Activated CD4-positive, alpha-beta T cell treated with anti-CD3 and anti-CD28 coated beads, Interleukin-2, amount 50 U/mL, for 4 hours (primary cell): ENCODE results near the gene CCNY.
"Not testable (repeated sequence)": the region's sequence is repeated elsewhere in the genome, so short reads cannot be mapped to it uniquely, and the experiment has no call there.

Source experiments
- DNase-seq, 2 experiments: peaks; one replicate each; pipeline ENCODE4 v3.0.0-alpha.2; 2020

CCNY gene

DNA sequence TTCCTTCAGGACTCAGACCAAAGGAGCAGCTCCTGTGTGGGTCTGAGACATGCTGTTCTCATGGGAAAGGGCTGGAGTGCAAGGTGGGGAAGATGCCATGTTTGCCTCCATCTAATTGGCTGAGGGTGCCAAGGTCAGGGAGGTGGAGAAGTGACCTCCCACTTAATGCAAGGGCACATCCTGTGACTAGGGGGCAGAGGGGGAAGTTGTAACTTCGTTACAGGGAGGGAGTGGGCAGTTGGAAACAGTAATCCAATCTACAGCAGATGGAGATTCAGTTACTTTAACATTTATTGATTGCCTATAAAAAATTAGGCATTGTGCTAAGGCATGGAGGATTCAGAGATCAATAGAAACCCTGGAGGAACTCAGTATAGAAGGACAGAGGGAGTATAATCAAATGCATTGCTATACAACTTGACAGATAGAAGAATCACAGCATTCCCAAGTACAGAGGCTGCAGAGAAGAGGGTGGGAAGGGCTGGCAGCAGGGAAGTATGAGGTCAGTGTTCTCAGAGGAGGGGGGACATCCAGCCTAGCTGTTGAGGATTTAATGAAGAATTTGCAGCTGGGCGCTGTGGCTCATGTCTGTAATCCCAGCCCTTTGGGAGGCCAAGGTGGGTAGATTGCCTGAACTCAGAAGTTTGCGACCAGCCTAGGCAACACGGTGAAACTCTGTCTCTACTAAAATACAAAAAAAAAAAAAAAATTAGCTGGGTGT lies 75.9 kb downstream of the CCNY start:
- DNase-seq, result no peak

DNA sequence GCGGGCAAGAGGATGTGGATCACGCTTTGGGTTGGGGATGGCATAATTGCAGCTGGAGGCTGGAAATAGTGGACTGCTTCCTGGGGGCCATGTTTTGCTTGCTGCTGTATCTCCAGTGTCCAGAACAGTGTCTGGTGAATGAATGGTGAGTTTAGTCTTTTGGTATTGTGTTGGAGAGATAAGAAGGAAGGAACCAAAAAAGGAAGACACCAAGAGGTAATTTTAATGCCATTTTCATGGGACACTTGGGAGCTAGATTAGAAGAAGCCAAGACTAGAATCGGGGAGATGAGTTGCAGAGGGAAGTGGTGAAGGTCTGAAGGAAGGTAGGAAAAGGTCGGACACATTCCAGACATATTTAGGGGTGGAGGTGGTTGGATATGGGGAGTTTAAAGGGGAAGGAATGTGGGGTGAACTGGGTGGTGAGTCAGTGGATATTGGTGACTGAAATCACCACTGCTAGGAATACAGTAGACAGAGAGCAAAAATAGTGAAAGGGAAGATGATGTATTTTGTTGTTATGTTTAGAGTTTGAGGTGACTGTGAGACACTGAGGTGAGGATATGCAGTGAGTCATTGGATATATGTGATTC lies 76.7 kb downstream of the CCNY start:
- DNase-seq, result no peak

DNA sequence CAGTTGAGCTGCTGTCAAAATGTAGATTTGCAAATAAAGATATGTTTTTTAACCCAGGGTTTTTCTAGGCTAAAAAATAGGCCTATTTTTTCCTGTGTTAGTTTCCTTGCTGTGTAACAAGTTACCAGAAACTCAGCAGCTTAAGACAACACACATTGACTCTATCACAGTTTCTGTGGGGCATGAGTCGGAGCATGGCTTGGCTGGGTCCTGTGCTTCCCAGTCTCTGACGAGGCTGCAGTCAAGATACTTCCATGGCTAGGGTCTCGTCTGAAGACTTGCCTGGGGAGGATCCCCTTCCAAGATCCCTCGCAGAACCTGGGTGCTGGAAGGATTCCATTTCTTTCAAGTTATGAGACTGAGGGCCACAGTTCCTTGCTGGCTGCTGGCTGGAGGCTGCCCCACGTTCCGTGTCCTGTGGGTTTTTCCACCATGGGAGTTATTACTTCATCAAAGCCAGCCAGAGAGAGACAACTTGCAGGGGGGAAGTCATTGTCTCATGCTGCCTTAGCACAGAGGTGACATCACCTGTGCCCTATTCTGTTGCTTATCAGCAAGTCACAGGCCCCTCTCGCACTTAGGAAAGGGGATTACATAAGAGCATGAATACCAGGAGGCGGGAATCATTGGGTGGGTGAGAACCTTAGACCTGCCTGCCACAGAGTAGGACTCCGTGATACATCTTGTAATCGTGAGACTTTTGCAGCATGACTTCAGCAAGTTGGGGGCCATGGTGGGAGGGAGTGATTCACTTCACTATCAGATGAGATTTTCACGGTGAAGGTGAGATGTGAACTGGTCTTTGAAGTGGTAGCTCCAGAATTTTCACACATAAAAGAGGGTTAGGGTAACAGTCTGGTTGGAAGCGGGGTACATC lies 77.9 kb downstream of the CCNY start:
- peak; percentile 9 to 27 for DNase-seq

DNA sequence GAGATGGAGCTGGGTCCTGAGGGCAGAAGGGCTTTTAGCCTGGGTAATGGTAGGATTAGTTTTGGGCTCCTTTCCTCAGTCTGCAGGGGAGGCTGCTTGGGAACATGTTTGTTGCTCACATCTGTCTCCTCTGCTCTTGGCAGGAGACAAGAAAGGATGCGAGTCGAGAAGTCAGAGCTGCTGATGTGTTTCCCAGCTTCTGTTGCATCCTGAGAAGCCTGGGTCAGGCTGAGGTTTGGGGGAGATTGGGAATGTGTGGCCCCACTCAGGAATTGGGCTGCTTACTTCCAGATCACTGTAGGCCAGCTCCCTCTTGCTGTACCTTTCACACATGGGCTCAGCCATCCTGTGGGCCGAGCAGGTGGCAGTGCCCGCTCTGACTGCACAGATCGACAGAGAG lies 79.2 kb downstream of the CCNY start:
- no peak for DNase-seq

DNA sequence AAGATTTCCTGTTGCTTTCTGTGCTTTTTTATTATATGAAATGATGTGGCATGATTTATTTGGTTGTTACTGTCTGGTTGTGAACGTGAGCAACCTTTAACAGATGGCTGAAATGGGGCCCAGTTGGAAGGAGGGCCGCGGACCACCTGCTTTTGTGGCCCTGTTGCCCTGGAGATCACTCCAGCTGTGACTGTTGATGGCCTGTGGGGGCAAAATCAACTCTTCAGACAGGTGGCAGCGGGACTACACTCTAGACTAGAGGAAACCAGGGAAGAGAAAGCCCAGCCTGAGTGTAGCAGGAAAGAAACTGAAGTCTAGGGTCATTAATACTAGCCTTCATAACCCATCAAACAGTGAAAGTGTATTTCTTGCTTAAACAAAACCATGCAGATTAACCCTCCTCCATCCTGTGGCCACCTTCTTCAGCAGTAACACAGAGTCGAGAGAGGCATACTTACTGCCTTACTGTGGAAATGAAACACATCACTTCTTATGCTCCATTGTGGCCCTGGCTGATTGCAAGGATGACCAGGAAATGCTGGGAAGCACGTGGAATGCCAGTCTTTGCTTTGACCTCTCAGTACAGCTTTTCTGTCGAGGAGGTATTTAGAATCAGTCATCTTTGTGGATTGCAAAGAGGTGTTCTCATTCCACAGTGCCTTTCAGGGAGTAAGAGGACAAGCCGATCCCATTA lies 80.5 kb downstream of the CCNY start:
- DNase-seq, result no peak

DNA sequence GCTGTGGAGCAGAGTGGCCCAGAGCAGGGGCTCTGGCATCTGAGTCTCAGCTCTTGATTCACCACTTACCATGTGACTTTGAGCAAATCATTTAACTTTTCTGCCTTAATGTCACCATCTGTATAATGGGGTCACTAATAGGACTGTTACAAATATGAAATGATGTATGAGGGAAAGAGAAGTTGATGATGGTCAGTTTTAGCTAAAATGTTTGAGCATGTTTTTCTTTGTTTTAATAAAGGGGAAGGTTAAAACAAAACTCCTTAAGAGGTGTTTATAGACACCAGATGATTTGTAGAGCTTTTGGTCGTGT lies 81.0 kb downstream of the CCNY start:
- DNase-seq, result no peak

DNA sequence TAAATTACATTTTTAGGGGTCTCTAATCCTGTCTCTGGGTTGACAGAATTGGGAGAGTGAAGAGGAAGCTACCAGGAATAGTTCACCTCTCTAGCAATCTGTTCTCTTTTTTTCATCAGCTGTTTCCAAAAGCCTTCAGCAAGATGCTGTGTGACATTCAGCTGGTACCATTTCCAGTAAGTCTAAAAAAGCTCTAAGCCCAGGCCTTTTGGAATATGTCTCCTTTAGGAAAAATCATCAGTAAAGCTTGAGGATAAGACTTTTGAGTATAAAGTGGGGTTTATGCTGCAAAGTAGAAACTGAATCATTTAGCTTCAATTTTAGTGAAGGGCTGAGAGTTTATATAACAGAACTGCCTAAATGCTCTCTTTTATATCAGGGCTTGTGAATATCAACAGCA lies 81.5 kb downstream of the CCNY start:
- no peak for DNase-seq

DNA sequence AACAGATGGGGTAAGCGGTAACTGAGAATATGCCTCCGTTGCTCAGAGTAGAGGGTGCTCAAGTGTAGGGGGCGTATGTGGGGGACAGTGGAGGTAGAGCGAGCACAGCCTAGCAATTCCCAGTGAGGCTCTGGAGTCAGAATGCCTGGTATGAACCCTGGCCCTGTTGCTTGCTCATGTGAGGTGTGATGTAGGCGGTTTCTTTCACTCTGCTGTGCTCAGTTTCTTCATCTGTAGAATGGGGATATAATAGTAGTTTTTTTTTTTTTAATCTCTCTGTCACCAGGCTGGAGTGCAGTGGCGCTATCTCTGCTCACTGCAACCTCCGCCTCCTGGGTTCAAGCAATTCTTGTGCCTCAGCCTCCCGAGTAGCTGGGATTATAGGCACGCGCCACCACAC lies 82.3 kb downstream of the CCNY start:
- DNase-seq, result not testable (repeated sequence)

DNA sequence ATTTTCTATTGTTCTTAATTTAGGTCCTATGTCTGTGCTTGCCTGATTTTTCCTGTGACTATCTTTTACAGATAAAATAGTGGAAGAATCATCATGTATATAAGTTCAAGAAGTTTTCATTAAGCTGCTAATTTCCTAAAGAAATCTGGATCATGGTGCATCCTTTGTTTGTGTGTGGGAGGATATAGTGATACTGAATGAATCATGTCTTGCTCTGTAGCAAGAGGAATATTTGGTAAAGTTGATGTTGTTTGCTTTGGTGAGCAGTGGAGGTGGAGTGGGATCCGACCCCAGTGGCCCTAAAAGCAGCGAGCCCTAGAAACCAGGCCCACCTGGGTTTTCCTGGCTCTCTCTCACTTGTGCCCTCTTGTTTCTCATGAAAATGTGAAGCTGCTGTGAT lies 83.7 kb downstream of the CCNY start:
- DNase-seq, result no peak

DNA sequence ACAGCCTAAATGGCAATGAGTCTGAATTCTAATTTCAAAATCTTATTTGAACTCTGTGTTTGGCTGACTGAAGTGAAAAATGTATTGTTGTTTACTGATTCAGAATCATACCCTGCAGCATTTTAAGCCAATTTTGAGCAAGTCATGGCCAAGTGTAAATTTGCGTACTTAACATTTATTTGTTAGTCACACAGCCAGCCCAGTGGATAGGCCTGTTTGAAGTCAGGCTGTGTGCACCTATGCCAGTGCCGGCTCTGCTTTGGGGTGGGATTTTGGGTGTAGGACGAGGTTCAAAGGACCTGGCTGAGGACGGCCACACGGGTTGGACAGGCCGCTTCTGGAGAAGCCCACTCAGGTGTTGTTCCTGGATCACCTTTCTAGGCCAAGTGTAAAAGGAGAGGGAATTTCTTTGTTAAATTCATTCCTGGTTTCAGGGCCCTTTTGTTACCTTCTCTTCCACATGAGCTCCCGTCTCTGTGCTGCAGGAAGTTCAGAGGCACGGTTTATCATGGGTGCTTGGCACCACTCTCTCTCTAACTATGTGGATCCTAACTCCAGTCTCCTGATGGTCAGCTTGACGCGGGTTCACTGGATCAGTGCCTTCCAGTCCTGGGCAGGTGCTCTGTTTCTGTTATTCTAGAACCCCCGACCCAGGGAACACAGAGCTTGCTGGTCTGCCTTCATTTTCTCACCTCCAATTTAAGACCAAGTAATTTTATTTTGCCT lies 84.7 kb downstream of the CCNY start:
- no peak for DNase-seq

DNA sequence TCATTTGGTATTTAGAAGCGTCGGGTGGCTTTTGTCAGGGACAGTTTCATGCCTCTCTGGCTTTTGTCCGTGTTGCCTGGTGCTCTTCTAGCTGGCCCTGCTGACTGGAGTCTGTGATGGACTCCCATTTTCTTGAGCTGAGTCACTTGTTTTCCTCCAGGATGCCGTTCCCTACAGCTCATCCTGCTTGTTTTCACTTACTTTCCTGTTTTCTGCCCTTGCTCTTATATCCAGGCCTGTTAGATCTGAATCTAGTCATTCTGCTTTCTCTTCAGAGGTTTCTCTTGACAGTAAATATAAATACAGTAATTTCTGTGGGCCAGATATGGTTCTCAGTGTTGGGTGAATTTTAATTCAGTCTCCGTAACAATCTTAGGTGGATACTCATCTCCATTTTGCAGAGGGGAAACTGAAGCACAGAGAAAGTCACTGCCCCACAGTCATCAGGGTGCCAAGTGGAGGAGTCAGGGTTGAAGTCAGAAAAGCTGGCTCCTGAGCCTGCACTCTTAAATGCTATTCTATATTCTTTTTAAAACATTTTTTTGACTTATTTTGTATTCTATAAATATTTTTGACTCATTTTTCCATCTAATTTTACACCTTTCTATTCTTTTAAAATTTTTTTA lies 85.4 kb downstream of the CCNY start:
- DNase-seq, result no peak

DNA sequence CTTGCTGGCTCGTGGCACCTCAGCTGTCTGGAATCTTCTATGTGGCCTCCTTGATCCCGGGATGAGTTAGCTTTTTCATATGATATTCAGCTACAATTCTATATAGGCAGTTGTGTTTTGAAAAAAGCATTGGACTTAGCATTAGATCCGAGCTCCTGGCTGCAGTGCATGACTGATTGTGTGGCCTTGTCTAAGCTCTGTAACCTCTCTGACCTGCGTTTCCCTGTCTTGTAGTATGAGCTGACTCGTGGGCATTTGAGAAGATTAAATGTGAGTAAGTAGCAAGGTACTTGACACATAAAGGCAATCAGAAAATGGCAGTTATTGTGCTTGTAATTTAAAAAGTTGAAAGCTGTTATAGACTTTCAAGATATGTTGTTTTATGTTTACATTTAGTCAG lies 85.9 kb downstream of the CCNY start:
- DNase-seq, result no peak

DNA sequence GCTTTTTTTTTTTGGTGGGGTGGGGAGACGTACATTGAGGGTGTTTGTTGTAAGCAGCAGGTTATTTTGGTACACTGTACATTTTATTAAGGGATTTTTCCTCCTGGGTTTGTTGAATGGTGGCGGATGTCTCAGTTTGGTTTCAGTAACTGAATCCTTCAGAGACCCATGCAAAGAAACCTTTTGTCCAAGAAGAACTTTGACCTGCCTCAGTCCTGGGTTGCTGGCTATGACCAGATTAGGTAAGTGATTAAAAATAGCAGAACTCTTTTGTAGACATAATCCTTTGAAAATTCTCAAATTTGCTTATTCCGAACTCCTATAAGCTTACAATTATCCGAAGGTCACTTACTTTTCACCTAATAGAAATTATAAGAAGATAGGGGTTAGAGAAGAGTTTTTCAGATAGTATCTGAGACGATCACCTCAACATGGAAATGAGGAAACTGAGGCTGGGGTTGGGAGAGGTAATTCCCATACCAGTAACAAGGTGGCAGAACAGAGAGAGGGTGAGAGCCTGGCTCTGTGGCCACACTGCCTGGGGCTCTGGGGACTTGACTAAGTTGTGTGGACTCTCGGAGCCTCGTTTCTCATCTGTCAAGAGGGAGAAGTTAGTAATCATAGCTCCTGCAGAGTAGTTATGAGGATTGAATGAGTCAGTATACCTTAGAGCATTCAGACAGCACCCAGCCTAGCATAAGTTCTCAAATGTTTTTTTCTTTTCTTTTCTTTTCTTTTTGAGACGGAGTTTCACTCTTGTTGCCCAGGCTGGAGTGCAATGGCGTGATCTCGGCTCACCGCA lies 87.4 kb downstream of the CCNY start:
- no peak for DNase-seq

DNA sequence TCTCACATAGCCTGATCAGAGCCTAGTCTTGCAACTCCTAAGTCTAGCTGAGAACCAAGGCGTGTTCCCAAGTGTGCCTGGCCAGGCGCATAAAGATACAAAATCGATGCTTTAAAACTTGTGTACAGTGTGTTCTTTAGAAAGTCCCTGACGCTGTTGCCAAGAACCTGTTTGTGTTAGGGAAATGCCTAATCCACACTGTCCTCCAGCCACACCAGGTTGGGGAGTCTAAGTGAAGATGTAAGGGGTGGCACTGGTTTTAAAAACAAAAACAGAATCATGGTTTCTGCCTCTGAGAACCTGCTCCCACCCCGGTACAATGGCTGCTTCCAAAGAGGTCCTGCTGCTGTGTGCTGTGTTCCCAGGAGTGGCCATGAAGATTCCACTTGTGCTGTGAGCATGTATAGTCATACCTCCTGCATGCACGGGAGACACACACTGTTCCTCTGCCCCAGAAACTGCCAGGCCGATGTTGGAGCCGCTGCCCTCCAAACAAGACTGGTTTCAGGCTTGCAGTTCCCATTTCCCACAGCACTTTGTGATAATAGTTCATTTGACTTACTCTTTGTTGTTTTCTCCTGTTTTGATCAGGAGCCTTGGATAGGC lies 88.5 kb downstream of the CCNY start:
- no peak for DNase-seq

DNA sequence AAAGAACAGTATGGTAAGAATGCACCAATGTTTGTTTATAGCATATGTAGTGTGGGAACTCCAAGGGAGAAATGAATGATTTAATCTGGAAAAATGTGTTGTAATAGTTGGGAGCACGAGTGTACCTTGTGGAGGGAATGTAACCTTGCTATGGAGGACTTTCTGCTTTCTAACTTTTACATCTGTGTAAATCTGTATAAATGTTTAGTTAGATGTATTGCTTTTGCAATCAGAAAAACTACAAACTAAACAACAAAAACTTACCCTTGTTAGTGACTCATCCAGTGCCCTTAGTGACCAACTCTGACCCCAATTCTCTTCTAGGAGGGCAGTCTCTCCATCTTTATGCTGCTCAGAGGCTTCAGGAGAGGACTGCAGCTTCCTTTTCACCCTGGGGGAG lies 89.3 kb downstream of the CCNY start:
- no peak for DNase-seq

DNA sequence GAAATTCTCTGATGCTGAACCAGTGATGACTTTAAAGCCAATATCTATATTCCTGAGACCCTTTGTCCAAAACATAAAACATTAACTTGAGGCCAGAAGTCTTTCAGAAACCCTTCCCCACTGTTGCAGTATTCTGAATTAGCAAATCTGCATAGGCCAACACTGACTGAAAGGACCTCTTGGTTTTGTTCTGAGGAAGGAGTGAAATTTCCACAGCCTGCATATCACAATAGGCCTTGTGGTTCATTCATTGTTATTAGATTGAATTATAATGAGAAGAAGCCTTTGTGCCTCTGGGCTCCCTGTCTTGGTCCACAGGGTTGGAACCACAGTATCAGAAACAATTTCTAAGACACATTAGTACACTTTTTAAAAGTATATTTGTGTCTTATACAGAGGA lies 90.3 kb downstream of the CCNY start:
- no peak for DNase-seq

DNA sequence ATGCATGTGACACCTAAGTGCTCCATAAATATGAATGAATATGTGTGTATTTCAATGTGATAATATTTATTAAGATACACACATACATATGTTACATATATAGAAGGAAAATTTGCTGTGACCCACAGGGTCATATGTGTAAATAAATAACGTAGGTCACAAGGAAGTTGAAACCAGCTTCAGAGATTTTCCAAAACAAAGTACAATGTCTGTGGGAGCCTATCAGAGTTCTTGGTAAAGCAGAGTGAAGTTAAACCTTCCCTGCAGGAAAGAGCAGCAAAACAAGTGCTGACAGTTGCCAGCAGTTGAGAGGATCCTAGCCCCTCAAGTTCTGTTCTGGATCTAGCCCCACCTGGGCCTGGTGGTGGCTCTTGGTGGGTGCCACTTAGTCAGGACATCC lies 91.2 kb downstream of the CCNY start:
- DNase-seq, result no peak

DNA sequence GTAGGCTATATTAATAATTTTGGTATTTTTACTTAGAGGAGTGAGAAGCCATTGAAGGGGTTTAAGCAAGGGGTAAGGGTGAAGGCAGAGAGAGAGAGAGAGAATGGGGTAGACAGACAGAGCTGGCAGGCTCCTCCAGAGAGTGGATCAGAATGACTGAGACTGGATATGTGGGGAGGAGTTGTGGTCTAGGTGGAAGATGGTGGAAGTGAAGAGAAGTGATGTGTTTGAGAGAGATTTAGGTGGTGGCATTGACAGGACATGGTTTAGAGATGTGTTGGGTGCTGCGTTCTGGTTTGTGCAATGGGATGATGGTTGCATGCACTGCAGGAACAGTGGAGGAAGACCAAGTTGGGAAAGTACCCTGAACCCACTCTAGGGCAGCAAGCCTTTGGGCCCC lies 92.2 kb downstream of the CCNY start:
- DNase-seq, result no peak

DNA sequence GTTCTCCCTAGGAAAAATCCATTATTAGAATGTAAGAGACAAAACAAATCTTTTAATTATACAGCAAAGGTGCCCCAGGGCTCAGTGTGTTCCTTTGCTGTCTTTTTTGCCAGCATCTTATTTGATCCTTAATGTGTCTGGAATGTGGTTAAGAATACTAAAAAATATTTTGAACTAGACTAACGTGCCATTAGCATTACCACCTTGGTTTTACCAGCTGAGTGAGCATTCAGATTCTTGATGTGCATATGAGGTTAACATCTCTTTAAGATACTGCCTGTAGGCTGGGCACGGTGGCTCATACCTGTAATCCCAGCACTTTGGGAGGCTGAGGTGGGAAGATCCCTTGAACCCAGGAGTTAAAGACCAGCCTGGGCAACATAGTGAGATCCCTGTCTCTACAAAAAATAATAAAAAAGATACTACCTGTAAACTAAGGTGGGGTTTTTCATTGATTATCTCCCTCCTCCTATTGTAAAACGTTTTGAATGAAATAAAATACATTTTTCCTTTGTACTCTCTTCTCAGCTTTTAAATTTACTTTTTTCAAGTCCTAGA lies 96.6 kb downstream of the CCNY start:
- DNase-seq, result no peak

DNA sequence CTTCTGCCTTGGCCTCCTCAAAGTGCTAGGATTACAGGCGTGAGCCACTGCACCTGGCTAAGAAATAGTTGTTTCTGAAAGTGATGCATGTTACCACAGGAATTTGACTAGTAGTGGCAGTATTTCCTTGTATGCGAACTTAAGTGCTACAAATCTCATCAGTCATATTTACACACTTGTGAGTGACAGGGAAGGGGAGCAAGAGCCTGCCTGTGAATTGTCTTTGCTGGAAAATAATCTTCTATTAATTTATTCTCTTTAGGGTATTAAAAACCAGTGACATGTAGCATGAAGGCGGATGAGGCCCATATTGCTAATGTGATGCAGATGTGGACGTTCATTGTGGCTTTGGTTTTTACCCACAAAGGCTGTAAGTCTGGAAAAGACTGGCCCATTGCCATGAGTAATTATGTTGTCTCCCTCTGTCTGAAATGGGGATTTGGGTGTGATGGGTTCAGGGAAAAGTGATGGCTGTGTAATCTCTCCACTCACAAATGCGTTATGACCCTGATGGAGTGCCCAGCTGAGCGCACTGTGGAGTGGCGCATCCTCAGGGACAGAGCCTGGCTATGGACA lies 97.6 kb downstream of the CCNY start:
- no peak for DNase-seq
